A204.1 (cell line): ENCODE measurements around the gene PTHLH.

Source experiments
- FAIRE-seq: peaks from 2 replicates; lab custom pipeline; 2012; peaks lifted over from hg19 to GRCh38; lab: Jason Lieb, UNC

PTHLH gene

DNA sequence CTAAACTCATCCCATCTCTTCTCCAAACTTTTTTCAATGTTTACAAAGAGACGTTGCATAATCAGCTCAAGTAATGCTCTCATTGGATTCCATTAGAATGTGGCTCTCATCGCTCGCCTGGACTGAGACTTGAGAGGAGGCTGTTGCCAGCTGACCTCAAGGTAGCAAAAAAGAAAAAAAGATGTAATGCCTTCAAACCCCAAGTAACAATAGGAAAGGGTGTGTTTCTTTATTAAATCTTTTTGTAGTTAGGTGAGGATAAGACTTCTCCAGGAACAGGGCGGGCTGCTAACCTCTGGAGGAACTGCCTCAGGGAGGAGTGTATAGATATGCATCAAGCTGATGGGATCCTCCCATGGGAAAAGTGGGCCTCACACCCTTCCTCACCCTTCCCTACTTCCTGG lies 956 bp upstream of the PTHLH start:
- no peak for FAIRE-seq

GRCh38 chr12:27971606-27972005 lies 927 bp downstream of the PTHLH start:
- no peak for FAIRE-seq

DNA sequence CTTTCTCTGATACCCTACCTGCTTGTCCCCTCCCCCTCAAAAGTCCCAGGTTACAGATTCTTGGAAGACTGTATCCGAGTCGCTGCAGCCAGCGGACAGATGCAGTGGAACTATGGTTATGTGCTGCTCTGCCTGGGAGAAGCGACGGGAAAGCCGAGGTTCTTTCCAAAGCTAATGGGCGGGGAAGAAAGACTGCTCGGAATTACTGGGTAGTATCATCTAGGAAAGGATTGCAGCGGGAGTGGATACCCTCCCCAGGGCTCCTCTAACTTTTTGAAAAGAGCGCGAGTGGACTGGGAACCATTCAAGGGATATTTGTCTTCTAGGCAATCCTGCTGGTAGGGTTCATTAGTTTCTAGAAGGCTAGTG lies 1.4 kb downstream of the PTHLH start:
- no peak for FAIRE-seq

DNA sequence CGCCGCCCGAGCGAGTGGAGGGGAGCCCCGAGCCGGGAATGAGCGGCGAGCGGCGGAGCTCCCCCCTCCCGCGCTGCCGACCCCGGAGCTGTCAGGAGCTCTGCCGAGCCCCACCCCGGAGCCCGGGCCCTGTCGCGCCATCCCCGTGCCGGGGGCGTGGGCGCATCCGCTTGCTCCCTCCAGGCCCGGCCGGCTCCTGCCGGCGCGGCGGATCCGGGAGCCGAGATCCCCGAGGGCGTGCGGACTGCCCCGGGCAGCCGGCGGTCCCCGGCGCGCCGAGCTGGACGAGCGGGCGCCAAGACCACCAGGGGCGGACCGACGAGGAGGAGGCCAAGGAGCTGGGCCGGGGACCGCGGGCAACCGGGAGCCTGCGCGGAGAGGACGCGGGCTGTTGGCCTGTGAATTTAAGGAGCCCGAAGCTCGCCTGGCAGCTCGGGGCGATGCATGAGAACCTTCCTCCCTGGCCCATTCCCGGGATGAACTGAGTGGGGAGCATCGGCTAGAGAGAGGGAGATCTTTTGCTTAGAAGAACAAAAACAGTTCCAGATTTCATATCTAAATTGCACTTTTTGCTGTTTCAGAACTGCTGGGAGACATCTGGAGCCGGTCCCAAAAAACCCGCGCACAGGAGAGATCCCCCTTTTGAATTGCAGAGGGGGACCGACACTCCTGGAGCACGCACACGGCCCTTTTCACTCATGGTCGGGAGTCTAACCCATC lies 2.0 kb downstream of the PTHLH start:
- FAIRE-seq = no peak

DNA sequence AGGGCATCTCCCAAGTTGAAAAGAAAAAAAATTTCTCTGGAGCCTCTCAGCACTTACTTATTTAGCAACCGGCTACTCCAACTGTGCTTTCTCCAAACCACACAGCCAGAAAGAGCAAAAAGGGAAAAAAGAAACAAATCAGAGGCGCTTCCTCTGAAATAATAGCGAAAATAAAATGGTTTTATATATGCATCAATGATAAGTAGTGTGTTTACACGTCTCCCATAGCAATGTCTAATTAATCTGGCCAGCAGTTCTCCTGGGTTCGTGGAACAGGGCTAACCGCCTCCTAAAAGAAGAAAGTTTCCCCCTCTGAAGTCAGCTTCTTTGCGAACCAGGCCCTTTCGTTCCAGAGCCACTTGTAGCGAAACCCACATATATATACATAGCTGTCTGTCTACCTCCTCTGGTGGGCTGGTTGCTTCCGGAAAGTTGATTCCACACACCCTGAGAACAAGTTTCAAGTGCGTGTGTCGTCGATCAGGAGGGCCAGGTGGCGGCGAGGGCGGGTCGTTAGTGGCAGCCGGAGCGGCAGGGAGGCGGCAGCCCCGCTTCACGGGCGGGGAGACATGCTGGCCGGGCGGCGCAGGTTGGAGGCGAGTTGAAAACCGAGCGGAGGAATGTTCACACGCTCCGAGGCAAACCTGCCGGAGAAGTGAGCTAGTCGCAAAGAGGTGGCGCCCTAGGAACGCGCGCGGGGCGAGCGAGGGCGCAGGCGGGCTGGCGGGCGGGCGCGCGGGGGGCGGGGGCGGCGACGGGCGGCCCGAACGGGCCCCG lies 2.7 kb downstream of the PTHLH start:
- FAIRE-seq = no peak

GRCh38 chr12:27968972-27969623 lies 3.4 kb downstream of the PTHLH start:
- FAIRE-seq = no peak

DNA sequence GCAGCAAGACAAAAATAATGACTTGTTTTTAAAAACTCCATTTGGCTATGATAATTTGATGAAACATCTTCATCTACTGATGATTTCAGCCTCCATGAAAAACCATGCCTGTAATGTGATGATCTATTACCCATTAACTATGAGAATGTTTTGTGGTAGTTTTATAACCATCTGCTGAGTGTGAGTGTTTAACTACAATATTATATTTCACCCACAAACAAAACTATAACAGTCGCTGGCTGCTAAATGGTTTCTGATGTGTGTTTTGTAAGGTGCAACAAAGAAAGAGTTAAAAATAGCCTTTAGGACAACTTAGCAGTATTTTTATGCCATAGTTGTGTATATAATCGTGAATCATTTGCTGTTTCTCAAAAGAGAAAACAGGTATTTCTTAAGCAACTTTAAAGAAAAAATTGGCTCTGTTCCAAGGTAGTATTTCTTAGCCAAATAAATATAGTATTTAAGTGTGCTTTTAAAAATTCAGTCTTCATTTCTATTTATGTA lies 4.9 kb downstream of the PTHLH start:
- no peak for FAIRE-seq

- FAIRE-seq = no peak
These were observed 5.7 kb downstream of the PTHLH start for GRCh38 chr12:27966870-27967269.

- no peak for FAIRE-seq
These were observed 6.6 kb downstream of the PTHLH start for GRCh38 chr12:27965966-27966365.

DNA sequence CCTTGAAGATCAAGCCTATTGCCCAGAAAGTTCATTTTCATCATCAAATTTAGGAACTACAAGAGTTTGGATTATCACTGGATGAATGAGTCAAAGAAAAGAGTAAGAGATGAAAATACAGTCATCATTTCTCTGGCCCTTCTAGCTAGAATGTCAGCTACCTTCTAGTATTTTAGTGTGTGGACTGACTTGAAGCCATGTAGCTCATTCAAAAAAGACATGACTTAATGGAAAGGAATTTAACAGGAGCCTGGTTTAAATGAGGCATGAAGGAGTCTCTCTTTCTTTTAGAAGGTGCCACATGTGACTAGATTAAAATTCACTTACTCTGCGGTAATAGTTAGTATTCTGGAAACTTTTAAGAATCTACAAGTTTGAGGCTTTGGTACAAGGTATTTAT lies 7.1 kb downstream of the PTHLH start:
- FAIRE-seq = no peak

- FAIRE-seq = no peak
These were observed 8.4 kb downstream of the PTHLH start for GRCh38 chr12:27964123-27964522.

- FAIRE-seq = no peak
These were observed 11.7 kb downstream of the PTHLH start for GRCh38 chr12:27960821-27961220.

DNA sequence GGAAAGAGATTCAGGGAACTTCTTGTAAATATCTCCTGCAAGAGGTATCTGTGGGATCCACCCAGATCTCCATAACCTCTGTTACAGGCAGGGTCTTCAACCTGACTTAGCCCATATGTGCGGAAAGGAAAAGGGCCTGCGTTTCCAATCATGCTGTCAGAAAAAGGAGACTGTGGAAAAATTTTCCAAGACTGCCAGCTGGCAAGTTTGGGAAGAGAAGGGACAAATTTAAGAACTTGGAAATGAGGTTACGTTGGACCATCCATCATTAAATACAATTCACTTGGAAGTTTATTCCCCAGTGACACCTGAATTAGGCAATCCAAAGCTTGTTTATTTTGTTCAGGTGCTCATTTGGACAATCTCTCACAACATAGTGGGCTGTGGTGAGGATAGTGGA lies 13.9 kb downstream of the PTHLH start:
- FAIRE-seq = no peak

GRCh38 chr12:27957366-27957765 lies 15.2 kb downstream of the PTHLH start:
- FAIRE-seq = no peak

DNA sequence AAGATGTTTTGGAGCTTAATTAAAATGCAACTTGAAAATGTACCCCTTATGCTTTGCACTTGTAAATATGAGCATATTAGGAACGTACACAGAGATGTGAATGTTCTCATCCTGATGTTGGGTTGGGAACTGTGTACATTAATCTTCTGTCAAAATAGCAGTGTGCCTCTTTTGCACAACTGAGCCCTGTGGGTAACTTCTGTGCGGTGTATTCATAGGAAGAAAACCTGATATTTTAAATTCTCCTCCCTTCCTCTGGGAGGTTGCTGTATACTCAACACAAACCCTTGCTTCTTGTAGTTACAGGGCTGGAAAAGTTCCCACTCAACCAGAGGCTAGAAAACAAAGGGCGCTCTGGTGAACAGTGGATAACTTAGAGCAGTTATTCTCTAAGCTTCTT lies 18.7 kb downstream of the PTHLH start:
- no peak for FAIRE-seq

DNA sequence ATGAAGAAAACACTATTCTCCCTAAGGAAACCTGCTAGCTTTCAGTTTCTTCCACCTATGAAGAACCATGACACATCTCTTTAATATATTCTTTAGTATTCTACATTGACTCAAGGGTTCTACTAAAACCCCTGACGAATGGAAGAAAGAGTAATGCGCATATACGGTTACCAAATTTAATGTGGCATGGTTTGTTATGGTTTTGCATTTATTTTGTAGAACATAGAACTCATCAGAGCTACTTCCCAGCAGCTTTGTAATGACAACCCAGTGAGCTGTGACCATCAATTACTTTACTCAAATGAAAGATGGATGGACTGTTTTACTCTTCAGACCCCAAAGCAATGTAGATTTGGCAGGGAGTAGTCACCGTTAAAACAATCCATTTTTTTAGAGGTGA lies 19.2 kb downstream of the PTHLH start:
- FAIRE-seq = no peak

DNA sequence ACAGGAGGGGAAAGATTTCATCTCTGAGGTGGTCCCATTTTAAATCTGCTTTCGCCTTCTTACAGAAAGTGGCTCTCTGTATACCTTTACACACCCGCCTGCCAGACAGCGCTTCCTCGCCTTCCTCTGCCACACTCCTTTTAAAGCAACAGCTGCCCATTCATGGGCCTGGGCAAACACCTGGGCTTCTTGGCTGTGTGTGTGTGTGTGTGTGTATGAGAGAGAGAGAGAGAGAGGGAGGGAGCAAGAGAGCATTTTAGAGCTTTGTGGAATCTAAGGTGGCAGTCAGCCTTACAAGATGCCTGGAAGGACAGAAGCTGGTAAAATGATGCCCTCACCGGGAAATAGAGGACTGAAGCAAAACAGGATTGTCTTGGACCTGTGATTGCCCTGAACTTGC lies 20.0 kb downstream of the PTHLH start:
- FAIRE-seq = no peak

DNA sequence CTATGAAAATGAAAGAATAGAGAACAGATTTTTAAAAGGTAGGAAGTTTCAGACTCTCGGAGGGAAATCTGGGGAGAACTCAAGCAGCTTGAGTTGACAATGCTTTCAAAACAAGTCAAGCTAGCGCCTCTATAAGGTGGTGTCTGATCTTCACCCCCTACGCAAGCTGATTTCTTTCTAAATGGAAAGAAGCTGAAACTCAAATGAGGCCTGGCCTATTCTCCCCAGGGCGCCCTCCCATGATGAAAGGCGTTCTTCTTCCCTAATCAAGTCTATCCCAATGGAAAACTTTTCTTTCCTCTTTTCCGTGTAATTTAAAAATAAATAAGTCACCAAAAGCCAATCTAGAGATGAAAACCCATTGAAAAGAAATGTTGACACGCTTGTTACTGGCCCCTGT lies 20.6 kb downstream of the PTHLH start:
- no peak for FAIRE-seq

DNA sequence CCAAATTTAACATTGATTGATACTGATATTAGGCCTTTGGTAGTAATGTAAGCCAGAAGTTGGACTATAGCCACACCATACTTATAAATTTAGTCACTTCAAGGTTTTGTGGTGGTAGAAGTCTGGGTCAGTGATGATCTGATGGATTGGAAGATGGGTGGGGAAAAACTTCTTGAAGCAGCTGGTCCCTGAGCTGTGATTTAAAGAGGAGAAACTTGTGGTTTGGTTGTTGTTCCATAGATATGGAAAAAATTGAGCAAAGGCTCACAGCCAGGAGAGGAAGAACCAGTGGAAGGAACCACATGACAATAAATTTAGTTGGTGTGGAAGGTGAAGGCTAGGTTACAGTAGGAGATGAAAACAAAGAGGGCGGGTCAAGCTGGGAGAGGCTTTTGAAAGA lies 26.1 kb downstream of the PTHLH start:
- no peak for FAIRE-seq

GRCh38 chr12:27940756-27941402 lies 31.7 kb downstream of the PTHLH start:
- peak; percentile 94 for FAIRE-seq

DNA sequence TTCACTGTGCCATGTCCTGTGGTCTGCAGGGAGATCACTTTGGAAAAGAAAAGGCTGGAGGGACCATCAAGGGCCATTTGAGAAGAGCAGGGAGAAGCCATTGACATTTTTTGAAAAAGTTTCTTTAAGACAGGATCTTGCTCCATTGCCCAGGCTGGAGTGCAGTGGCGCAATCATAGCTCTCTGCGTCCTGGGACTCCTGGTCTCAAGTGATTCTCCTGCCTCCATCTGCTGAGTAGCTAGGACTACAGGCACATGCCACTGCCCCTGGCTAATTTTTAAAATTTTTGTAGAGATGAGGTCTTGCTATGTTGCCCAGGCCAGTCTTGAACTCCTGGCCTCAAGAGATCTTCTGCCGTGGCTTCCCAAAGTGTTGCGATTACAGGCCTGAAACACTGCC lies 32.3 kb downstream of the PTHLH start:
- no peak for FAIRE-seq

DNA sequence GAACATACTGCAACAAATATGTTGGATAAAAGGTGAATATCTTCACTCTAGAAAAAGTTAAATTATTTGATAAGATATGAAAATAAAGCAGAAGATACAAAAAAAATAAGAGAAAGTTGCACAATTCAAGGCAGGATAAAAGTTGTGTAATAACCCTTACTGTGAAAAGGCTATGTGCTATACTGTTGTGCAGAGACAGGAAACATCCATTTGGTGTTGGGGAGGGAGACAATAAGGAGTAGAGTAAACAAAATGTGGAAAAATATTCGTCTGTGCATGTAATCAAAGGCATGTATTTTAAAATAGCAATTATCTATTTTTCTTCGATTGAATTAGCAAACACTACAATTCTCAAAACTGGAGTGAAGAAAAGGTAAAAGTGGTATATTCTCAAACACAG lies 34.8 kb downstream of the PTHLH start:
- FAIRE-seq = no peak

GRCh38 chr12:27936196-27936595 lies 36.3 kb downstream of the PTHLH start:
- FAIRE-seq = no peak
